ENCODE results near the gene PSMB8. TPM values are rescaled to one million over a fixed set of nuclear protein-coding genes. Genes with fewer than 3 reads are reported as not detected.

The PSMB8 gene
- total and polyA plus RNA-seq, 2 of the 8 experiments (the other 6 are each of a cell fraction or from before 2014, with no cell fraction given), result 18.4 to 43.0 TPM

DNA sequence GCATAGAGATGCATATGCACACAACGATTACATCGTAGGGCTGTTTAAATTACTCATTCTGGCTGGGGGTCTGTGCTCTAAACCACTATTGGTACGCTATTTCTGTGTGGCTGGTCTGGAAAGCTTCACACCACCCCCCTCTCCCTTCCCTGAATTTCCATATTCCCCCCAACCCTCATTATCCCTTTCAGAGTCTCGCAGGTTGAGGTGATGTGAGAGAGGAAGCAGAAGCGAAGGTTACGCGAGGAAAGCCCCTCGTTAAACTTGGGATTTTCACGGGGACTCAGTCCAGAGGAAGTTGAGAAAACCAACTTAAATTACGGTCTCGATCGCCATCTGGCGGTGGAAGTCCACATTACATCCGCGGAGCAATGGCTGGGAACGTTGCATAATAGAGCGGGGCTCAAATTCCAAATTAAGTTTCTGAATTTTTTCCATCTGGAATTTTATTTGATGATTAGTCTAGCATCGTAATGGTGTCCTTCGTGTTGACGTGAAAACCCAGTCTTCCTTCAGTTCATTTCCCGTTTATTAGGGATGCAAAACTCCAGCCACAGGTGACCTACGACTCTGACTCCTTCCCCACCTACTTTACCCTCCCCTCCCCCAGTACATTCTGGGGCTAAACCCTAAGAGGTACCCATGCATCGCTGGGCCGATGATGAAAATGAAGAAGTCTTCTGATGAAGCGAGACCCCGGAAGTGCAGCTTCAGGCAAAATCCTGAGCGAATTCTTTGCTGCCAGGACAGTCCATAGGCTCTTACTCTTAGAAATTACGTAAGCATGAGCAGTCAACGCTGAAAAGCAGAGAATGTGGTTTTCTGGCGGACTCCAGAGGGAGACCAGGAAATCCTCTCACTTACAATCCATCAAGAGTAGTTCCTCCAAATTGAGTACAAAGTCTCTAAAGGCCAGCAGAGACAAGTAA lies 46.7 kb downstream of the PSMB8 start (continued):
- peak; percentile 82 to 89 for TF ChIP-seq RAD21 (IDR thresholded peaks at IDR 0.05 in 1 of 2, conservative IDR thresholded peaks at IDR 0.05 in 1 of 2; ENCODE audit: low read depth in 2 of 2, low read length in 2 of 2)
- TF ChIP-seq SP1 (IDR thresholded peaks at IDR 0.05; ENCODE audit: low read depth, low read length), result no peak
- TF ChIP-seq CBX5 (IDR thresholded peaks at IDR 0.05; ENCODE audit: low read depth, low read length), result no peak
- no peak for TF ChIP-seq TAF7 (optimal IDR thresholded peaks at IDR 0.05; ENCODE audit: borderline replicate concordance, low read depth, low read length)
- TF ChIP-seq GABPA (IDR thresholded peaks at IDR 0.05; ENCODE audit: borderline replicate concordance, insufficient read depth, low read length), result no peak
